ENCODE measurements around the gene SHTN1.

DNA sequence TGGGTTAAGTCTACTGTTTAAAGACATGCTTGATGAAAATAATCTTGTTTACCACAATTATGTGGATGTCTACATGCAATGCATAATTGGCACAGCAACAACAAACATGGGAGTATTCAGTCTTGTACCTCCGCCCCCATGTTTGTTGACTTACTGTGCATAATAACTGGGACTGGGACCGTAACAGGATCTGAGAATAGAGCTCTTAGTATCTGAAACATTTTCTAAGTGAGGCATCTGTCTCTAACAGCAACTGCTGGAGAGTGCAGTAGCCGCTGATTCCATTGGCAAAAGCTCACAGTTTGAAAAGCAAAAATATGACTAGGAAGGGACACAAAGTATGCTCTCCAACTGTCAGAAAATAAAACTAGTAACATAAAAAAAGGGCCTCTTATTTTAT is 94.1 kb downstream of the SHTN1 start:
- TF ChIP-seq, protein P1, sequence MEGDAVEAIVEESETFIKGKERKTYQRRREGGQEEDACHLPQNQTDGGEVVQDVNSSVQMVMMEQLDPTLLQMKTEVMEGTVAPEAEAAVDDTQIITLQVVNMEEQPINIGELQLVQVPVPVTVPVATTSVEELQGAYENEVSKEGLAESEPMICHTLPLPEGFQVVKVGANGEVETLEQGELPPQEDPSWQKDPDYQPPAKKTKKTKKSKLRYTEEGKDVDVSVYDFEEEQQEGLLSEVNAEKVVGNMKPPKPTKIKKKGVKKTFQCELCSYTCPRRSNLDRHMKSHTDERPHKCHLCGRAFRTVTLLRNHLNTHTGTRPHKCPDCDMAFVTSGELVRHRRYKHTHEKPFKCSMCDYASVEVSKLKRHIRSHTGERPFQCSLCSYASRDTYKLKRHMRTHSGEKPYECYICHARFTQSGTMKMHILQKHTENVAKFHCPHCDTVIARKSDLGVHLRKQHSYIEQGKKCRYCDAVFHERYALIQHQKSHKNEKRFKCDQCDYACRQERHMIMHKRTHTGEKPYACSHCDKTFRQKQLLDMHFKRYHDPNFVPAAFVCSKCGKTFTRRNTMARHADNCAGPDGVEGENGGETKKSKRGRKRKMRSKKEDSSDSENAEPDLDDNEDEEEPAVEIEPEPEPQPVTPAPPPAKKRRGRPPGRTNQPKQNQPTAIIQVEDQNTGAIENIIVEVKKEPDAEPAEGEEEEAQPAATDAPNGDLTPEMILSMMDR (IDR thresholded peaks at IDR 0.05): no peak
- TF ChIP-seq POLR2A (IDR thresholded peaks at IDR 0.05): no peak
